CD4-positive, alpha-beta T cell treated with Interleukin-10 for 1 hour (primary cell): ENCODE results near the gene LIMCH1.
A peak's percentile ranks its signal among the peaks of the same experiment; 100 is the strongest.
"Not testable (repeated sequence)": the region's sequence is repeated elsewhere in the genome, so short reads cannot be mapped to it uniquely, and the experiment has no call there.

ENCODE experiments used
- DNase-seq: peaks from one replicate; pipeline ENCODE4 v3.0.0-alpha.2; 2020

LIMCH1 gene

GRCh38 chr4:41538017-41538733 is at the start of gene LIMCH1:
LIMCH1 (plus strand) TSS chr4:41538157; CDS start chr4:41605996, 67,839 bp downstream.
- DNase-seq, result no peak

- DNase-seq, result not testable (repeated sequence)
Observed at GRCh38 chr4:41491081-41491576, 46.8 kb upstream of the LIMCH1 start.

- no peak for DNase-seq
Observed at GRCh38 chr4:41496977-41497376, 41.0 kb upstream of the LIMCH1 start.

GRCh38 chr4:41498177-41498576 is 39.8 kb upstream of the LIMCH1 start:
- no peak for DNase-seq

GRCh38 chr4:41504167-41504818 is 33.7 kb upstream of the LIMCH1 start:
- no peak for DNase-seq

- DNase-seq, result no peak
Observed at GRCh38 chr4:41505161-41505661, 32.7 kb upstream of the LIMCH1 start.

- DNase-seq, result no peak
Observed at GRCh38 chr4:41506130-41506529, 31.8 kb upstream of the LIMCH1 start.

GRCh38 chr4:41507291-41507947 is 30.5 kb upstream of the LIMCH1 start:
- DNase-seq, result no peak

GRCh38 chr4:41509451-41509866 is 28.5 kb upstream of the LIMCH1 start:
- DNase-seq, result no peak

- DNase-seq, result no peak
Observed at GRCh38 chr4:41510179-41510578, 27.8 kb upstream of the LIMCH1 start.

GRCh38 chr4:41512136-41512535 is 25.8 kb upstream of the LIMCH1 start:
- DNase-seq, result peak; percentile 2

GRCh38 chr4:41512596-41512995 is 25.4 kb upstream of the LIMCH1 start:
- DNase-seq, result no peak

- no peak for DNase-seq
Observed at GRCh38 chr4:41514169-41514568, 23.8 kb upstream of the LIMCH1 start.

- no peak for DNase-seq
Observed at GRCh38 chr4:41514766-41515481, 23.0 kb upstream of the LIMCH1 start.

GRCh38 chr4:41517121-41517520 is 20.8 kb upstream of the LIMCH1 start:
- DNase-seq, result no peak

- no peak for DNase-seq
Observed at GRCh38 chr4:41517747-41518146, 20.2 kb upstream of the LIMCH1 start.

- DNase-seq, result no peak
Observed at GRCh38 chr4:41524425-41524824, 13.5 kb upstream of the LIMCH1 start.

- DNase-seq, result no peak
Observed at GRCh38 chr4:41525129-41525528, 12.8 kb upstream of the LIMCH1 start.

- DNase-seq, result no peak
Observed at GRCh38 chr4:41526628-41527027, 11.3 kb upstream of the LIMCH1 start.

- no peak for DNase-seq
Observed at GRCh38 chr4:41528512-41529205, 9.3 kb upstream of the LIMCH1 start.

- no peak for DNase-seq
Observed at GRCh38 chr4:41530741-41531140, 7.2 kb upstream of the LIMCH1 start.

- DNase-seq, result no peak
Observed at GRCh38 chr4:41532336-41532735, 5.6 kb upstream of the LIMCH1 start.
